C4-2B (cell line): ENCODE data around the gene BANF2.

Experiments used
- ZFX ChIP-seq: fragments of 450-650 bp; IDR thresholded peaks from 2 replicates; pipeline ENCODE4 v1.6.1; 2017
- TF ChIP-seq, protein P1 (sequence below): fragments of 450-650 bp; conservative IDR thresholded peaks from 2 replicates; pipeline ENCODE4 v1.5.1; 2017; ENCODE audit warnings: mild to moderate bottlenecking

- TF ChIP-seq, protein P1, sequence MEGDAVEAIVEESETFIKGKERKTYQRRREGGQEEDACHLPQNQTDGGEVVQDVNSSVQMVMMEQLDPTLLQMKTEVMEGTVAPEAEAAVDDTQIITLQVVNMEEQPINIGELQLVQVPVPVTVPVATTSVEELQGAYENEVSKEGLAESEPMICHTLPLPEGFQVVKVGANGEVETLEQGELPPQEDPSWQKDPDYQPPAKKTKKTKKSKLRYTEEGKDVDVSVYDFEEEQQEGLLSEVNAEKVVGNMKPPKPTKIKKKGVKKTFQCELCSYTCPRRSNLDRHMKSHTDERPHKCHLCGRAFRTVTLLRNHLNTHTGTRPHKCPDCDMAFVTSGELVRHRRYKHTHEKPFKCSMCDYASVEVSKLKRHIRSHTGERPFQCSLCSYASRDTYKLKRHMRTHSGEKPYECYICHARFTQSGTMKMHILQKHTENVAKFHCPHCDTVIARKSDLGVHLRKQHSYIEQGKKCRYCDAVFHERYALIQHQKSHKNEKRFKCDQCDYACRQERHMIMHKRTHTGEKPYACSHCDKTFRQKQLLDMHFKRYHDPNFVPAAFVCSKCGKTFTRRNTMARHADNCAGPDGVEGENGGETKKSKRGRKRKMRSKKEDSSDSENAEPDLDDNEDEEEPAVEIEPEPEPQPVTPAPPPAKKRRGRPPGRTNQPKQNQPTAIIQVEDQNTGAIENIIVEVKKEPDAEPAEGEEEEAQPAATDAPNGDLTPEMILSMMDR: no peak
- no peak for TF ChIP-seq ZFX
Measured at GRCh38 chr20:17757496-17757895, 57.7 kb downstream of the BANF2 start.
